ENCODE results near the gene IPCEF1.
A peak's percentile ranks its signal among the peaks of the same experiment; 100 is the strongest.

The IPCEF1 gene, protein sequence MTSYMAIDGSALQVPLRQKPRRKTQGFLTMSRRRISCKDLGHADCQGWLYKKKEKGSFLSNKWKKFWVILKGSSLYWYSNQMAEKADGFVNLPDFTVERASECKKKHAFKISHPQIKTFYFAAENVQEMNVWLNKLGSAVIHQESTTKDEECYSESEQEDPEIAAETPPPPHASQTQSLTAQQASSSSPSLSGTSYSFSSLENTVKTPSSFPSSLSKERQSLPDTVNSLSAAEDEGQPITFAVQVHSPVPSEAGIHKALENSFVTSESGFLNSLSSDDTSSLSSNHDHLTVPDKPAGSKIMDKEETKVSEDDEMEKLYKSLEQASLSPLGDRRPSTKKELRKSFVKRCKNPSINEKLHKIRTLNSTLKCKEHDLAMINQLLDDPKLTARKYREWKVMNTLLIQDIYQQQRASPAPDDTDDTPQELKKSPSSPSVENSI

DNA sequence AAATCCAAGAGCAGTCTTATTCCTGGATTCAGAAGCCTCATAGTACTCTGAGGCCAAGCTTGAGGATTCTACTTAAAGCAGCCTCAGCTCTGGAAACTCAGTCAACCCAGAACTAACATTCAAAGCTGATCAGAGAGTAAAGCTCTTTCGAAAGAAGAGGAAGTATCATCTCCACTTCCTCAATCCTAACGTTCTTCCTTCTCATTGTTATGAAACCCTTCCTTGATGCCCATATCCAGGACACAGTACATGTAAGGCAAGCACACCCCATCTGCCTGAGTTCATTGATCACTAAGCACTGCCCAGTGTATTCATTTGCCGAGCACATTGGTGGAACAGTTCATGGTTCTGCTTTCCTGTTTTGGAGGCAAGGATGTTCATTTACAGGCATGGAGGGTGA, at the start of gene IPCEF1:
Gene IPCEF1 (minus strand): TSS at position 114 of the 400 bp plus-strand sequence. CDS start 90,856 bp downstream, outside the sequence.
- no peak for TF ChIP-seq ZFP3 (CRISPR knock-in tag; IDR thresholded peaks at IDR 0.05)
- TF ChIP-seq ARNTL (CRISPR knock-in tag; IDR thresholded peaks at IDR 0.05; ENCODE audit: borderline replicate concordance, low read depth): no peak
- TF ChIP-seq ZFP30 (CRISPR knock-in tag; IDR thresholded peaks at IDR 0.05): no peak
- TF ChIP-seq CSDC2 (CRISPR knock-in tag; IDR thresholded peaks at IDR 0.05): no peak
- TF ChIP-seq BACH2 (CRISPR knock-in tag; IDR thresholded peaks at IDR 0.05; ENCODE audit: borderline replicate concordance): no peak
- TF ChIP-seq, protein P1, sequence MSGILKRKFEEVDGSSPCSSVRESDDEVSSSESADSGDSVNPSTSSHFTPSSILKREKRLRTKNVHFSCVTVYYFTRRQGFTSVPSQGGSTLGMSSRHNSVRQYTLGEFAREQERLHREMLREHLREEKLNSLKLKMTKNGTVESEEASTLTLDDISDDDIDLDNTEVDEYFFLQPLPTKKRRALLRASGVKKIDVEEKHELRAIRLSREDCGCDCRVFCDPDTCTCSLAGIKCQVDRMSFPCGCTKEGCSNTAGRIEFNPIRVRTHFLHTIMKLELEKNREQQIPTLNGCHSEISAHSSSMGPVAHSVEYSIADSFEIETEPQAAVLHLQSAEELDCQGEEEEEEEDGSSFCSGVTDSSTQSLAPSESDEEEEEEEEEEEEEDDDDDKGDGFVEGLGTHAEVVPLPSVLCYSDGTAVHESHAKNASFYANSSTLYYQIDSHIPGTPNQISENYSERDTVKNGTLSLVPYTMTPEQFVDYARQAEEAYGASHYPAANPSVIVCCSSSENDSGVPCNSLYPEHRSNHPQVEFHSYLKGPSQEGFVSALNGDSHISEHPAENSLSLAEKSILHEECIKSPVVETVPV (CRISPR knock-in tag; IDR thresholded peaks at IDR 0.05): no peak
- no peak for TF ChIP-seq TOX (CRISPR knock-in tag; IDR thresholded peaks at IDR 0.05; ENCODE audit: borderline replicate concordance)
- TF ChIP-seq, protein P2, sequence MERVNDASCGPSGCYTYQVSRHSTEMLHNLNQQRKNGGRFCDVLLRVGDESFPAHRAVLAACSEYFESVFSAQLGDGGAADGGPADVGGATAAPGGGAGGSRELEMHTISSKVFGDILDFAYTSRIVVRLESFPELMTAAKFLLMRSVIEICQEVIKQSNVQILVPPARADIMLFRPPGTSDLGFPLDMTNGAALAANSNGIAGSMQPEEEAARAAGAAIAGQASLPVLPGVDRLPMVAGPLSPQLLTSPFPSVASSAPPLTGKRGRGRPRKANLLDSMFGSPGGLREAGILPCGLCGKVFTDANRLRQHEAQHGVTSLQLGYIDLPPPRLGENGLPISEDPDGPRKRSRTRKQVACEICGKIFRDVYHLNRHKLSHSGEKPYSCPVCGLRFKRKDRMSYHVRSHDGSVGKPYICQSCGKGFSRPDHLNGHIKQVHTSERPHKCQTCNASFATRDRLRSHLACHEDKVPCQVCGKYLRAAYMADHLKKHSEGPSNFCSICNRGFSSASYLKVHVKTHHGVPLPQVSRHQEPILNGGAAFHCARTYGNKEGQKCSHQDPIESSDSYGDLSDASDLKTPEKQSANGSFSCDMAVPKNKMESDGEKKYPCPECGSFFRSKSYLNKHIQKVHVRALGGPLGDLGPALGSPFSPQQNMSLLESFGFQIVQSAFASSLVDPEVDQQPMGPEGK (CRISPR knock-in tag; IDR thresholded peaks at IDR 0.05; ENCODE audit: borderline replicate concordance): no peak
- no peak for ATAC-seq

DNA sequence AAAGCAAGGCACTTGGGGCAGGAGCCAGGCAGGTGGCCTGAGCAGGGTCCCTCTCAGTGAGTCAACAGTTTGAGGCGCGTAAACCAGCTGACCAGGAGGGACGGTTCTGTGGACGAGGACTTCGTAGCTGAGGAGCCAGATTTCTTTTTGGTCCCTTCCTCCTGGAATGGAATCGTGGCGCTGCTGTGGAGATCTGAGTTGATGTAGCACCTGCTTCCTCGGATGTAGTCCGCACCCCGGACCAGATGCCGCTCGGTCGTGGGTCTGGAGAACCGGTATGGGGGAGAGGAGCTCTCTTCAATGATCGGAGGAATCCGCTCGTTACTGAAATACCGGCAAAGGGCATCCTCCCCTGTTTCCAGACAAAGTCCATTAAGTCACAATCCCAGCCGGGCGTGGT, 49.7 kb upstream of the IPCEF1 start:
- no peak for ATAC-seq
- TF ChIP-seq, protein P3, sequence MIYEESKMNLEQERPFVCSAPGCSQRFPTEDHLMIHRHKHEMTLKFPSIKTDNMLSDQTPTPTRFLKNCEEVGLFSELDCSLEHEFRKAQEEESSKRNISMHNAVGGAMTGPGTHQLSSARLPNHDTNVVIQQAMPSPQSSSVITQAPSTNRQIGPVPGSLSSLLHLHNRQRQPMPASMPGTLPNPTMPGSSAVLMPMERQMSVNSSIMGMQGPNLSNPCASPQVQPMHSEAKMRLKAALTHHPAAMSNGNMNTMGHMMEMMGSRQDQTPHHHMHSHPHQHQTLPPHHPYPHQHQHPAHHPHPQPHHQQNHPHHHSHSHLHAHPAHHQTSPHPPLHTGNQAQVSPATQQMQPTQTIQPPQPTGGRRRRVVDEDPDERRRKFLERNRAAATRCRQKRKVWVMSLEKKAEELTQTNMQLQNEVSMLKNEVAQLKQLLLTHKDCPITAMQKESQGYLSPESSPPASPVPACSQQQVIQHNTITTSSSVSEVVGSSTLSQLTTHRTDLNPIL (CRISPR knock-in tag; IDR thresholded peaks at IDR 0.05; ENCODE audit: low read depth): no peak
- TF ChIP-seq ZNF8 (CRISPR knock-in tag; IDR thresholded peaks at IDR 0.05) (no peak), ZNF70 (CRISPR knock-in tag; IDR thresholded peaks at IDR 0.05) (no peak), ZC3H10 (CRISPR knock-in tag; IDR thresholded peaks at IDR 0.05) (no peak), ZFP3 (CRISPR knock-in tag; IDR thresholded peaks at IDR 0.05) (no peak), TCF4 (CRISPR knock-in tag; IDR thresholded peaks at IDR 0.05; ENCODE audit: borderline replicate concordance) (no peak), BACH2 (CRISPR knock-in tag; IDR thresholded peaks at IDR 0.05; ENCODE audit: borderline replicate concordance) (no peak), CSDC2 (CRISPR knock-in tag; IDR thresholded peaks at IDR 0.05) (no peak), PPARA (CRISPR knock-in tag; IDR thresholded peaks at IDR 0.05; ENCODE audit: borderline replicate concordance) (no peak), GLIS3 (CRISPR knock-in tag; IDR thresholded peaks at IDR 0.05) (no peak)

DNA sequence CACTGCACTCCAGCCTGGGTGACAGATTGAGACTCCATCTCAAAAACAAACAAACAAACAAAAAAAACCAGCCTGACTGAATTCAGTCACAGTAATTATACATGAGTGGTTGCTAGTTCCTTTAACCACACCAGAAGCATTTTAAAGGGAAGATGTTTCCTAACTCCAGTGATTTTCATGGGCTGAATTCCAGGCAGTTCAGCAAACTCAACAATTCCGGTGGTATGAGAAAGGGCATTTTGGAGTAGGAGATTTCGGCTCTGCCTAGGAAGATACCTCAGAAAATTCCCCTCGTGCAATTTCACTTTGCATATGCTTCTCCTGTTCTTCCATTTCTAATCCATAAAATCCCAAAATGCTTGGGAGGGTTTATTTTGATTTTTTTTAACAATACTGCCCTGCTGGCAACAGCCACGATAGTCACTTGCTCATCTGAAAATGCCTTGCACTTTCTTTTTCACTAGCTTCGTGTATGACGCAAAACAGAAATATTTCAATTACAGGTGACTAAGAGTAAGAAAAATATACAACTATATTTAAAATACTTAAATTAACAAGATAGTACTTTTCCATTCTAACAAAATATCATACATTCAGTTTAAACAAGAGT, 48.3 kb upstream of the IPCEF1 start:
- no peak for TF ChIP-seq BACH2 (CRISPR knock-in tag; IDR thresholded peaks at IDR 0.05; ENCODE audit: borderline replicate concordance)
- TF ChIP-seq ZFP30 (CRISPR knock-in tag; IDR thresholded peaks at IDR 0.05): no peak
- TF ChIP-seq, protein P3 (CRISPR knock-in tag; IDR thresholded peaks at IDR 0.05; ENCODE audit: low read depth): no peak
- no peak for TF ChIP-seq ESRRG (CRISPR knock-in tag; IDR thresholded peaks at IDR 0.05)
- TF ChIP-seq ZC3H10 (CRISPR knock-in tag; IDR thresholded peaks at IDR 0.05): no peak
- TF ChIP-seq GLIS3 (CRISPR knock-in tag; IDR thresholded peaks at IDR 0.05): no peak
- TF ChIP-seq ARNTL (CRISPR knock-in tag; IDR thresholded peaks at IDR 0.05; ENCODE audit: borderline replicate concordance, low read depth): no peak
- TF ChIP-seq, protein P2 (CRISPR knock-in tag; IDR thresholded peaks at IDR 0.05; ENCODE audit: borderline replicate concordance): no peak
- TF ChIP-seq OSR1 (CRISPR knock-in tag; IDR thresholded peaks at IDR 0.05): no peak
- no peak for TF ChIP-seq TOX (CRISPR knock-in tag; IDR thresholded peaks at IDR 0.05; ENCODE audit: borderline replicate concordance)
- TF ChIP-seq ZNF70 (CRISPR knock-in tag; IDR thresholded peaks at IDR 0.05): no peak
- TF ChIP-seq ISL1 (CRISPR knock-in tag; IDR thresholded peaks at IDR 0.05): no peak
- no peak for TF ChIP-seq ZFP3 (CRISPR knock-in tag; IDR thresholded peaks at IDR 0.05)
- TF ChIP-seq, protein P1 (CRISPR knock-in tag; IDR thresholded peaks at IDR 0.05): no peak
- no peak for TF ChIP-seq CSDC2 (CRISPR knock-in tag; IDR thresholded peaks at IDR 0.05)
- TF ChIP-seq PPARA (CRISPR knock-in tag; IDR thresholded peaks at IDR 0.05; ENCODE audit: borderline replicate concordance): no peak
- ATAC-seq: peak; percentile 38; the same call in 2 of the 3 replicates
